ENCODE results near the gene ARHGAP24.
A peak's percentile ranks its signal among the peaks of the same experiment; 100 is the strongest.

GRCh38 chr4:85826060-85826678 lies 351.2 kb downstream of the ARHGAP24 start:
- TF ChIP-seq, protein P1, sequence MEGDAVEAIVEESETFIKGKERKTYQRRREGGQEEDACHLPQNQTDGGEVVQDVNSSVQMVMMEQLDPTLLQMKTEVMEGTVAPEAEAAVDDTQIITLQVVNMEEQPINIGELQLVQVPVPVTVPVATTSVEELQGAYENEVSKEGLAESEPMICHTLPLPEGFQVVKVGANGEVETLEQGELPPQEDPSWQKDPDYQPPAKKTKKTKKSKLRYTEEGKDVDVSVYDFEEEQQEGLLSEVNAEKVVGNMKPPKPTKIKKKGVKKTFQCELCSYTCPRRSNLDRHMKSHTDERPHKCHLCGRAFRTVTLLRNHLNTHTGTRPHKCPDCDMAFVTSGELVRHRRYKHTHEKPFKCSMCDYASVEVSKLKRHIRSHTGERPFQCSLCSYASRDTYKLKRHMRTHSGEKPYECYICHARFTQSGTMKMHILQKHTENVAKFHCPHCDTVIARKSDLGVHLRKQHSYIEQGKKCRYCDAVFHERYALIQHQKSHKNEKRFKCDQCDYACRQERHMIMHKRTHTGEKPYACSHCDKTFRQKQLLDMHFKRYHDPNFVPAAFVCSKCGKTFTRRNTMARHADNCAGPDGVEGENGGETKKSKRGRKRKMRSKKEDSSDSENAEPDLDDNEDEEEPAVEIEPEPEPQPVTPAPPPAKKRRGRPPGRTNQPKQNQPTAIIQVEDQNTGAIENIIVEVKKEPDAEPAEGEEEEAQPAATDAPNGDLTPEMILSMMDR (IDR thresholded peaks at IDR 0.05), result peak in 1 of 6 experiments; percentile 11
- TF ChIP-seq POLR2A (IDR thresholded peaks at IDR 0.05), result no peak

Data from esophagus squamous epithelium (tissue), 4 donors.